Psoas muscle (tissue), 8 donors: ENCODE measurements around the gene CTSF. TPM values are rescaled to one million over a fixed set of nuclear protein-coding genes. Genes with fewer than 3 reads are reported as not detected.
A peak's percentile ranks its signal among the peaks of the same experiment; 100 is the strongest.

Experiments used
- ATAC-seq, 4 donors: fragments of 200-7000 bp; cut with Tn5 transposase; one replicate each; pipeline ENCODE4 v1.9.1; 2020; ENCODE audit warnings: moderate library complexity in 3 of 4, mild to moderate bottlenecking in 2 of 4
- DNase-seq, 2 donors: peaks; one replicate each; pipeline ENCODE4 v3.0.0-alpha.2; 2020
- H3K27ac ChIP-seq: fragments of 200-600 bp; one replicate; pipeline ENCODE4 v1.8.0; 2022
- H3K27me3 ChIP-seq, 3 donors: fragments of 200-600 bp in 1 of 3; one replicate each; pipeline versions ENCODE4 v1.6.1 to v1.8.0; 2013 to 2022; ENCODE audit warnings: low read length in 2 of 3, mild to moderate bottlenecking in 2 of 3, moderate library complexity in 1 of 3; ENCODE audit not compliant: insufficient read depth in 3 of 3
- H3K36me3 ChIP-seq, 2 donors: fragments of 200-600 bp in 1 of 2; one replicate each; pipeline versions ENCODE4 v1.6.1 to v1.8.0; 2013 to 2022; ENCODE audit warnings: low read depth in 1 of 2, mild to moderate bottlenecking in 1 of 2, moderate library complexity in 1 of 2; ENCODE audit not compliant: insufficient read depth in 1 of 2
- H3K4me1 ChIP-seq: fragments of 200-600 bp; one replicate; pipeline ENCODE4 v1.8.0; 2022
- H3K4me3 ChIP-seq: fragments of 200-600 bp; one replicate; pipeline ENCODE4 v1.8.0; 2022; ENCODE audit warnings: mild to moderate bottlenecking
- H3K9me3 ChIP-seq: fragments of 200-600 bp; one replicate; pipeline ENCODE4 v1.8.0; 2022
- whole genome bisulfite sequencing, 3 donors: extraction: QIAGEN DNeasy Blood & Tissue Kit; methylation state at CpG; one replicate each; pipeline versions ENCODE4 v1.1.6 to v1.1.7; 2013; 5-methylcytosine and 5-hydroxymethylcytosine counted together
- intact Hi-C, 2 donors: fragments of 100-400 bp; cut with DNase I; formaldehyde crosslinking; loops; one replicate each; pipeline versions ENCODE4 v1.11.0 to v1.14.2; 2022
- polyA plus RNA-seq, 3 donors: library from polyadenylated mRNA; stranded (reverse); fragments of 200-250 nt; gene quantifications; one replicate each; pipeline ENCODE4 v1.2.3, GENCODE V29; 2013
- total RNA-seq, 4 donors: library from RNA; stranded (reverse); fragmentation: NEBNext Ultra II Directional in 2 of 4; extraction: Animal tissue kit (Norgen Biotek cat#: 25700) in 2 of 4; gene quantifications; one replicate each; pipeline versions ENCODE4 v1.2.1 to v1.2.4, GENCODE V29; 2021 to 2023
- TF ChIP-seq, protein P1 (sequence below): fragments of 200-600 bp; IDR thresholded peaks from one replicate; pipeline ENCODE4 v1.8.0; 2022; ENCODE audit warnings: antibody characterized with exemption
- donor health status: healthy with polysubstance abuse.
- donor health status: DM: no; HTN: no; CAD: no; lungs with moderate emphysema.
- donor health status: Bipolar disorder and iron deficiency.
- donor health status: healthy.
- donor health status: DM: yes; HTN: yes; CAD: no.
- donor health status: DM: no; HTN: no; CAD: no.
- donor health status: DM: no; HTN: no; CAD: no.
- donor health status: DM: yes; HTN: yes; CAD: no.

CTSF gene
- total and polyA plus RNA-seq, 7 donors, result 16.5 to 79.0 (median 31.8) TPM

- ATAC-seq (no peak), DNase-seq (no peak)
- Histone ChIP-seq H3K27me3 (no peaks in the 10 kb centered on the region), H3K4me1 (peaks cover 12% of the 10 kb centered on the region), H3K27ac (no peak overlapping the region), H3K4me3 (no peak overlapping the region), H3K9me3 (no peaks in the 10 kb centered on the region), H3K36me3 (peaks cover 0 to 22% of the 10 kb centered on the region in 2 donors)
- intact Hi-C loops, result no loop called here
- WGBS, 3 donors, result 47 to 53% (median 48%) methylated on average over 5 of the region's 5 CpGs
- TF ChIP-seq, protein P1, sequence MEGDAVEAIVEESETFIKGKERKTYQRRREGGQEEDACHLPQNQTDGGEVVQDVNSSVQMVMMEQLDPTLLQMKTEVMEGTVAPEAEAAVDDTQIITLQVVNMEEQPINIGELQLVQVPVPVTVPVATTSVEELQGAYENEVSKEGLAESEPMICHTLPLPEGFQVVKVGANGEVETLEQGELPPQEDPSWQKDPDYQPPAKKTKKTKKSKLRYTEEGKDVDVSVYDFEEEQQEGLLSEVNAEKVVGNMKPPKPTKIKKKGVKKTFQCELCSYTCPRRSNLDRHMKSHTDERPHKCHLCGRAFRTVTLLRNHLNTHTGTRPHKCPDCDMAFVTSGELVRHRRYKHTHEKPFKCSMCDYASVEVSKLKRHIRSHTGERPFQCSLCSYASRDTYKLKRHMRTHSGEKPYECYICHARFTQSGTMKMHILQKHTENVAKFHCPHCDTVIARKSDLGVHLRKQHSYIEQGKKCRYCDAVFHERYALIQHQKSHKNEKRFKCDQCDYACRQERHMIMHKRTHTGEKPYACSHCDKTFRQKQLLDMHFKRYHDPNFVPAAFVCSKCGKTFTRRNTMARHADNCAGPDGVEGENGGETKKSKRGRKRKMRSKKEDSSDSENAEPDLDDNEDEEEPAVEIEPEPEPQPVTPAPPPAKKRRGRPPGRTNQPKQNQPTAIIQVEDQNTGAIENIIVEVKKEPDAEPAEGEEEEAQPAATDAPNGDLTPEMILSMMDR, result no peak
These were observed 1.9 kb upstream of the CTSF start for GRCh38 chr11:66570079-66570849.

DNA sequence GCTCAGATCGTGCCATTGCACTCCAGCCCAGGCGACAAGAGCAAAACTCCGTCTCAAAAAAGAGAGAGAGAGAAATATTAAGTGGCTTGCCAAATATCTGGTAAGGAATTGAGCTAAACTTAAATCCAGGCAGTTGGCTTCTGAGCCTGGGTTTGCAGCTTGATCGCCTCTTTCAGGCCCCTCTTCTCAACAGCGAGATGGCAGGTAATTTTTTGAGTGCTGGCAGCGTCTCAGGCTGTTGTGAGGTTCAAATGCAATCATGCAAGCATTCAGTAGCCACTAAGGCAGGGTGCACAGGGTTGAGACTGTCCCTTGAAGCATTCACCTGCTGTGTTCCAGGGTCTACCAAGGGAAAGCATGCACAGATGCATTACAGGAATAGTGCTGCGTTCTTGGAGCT is 670 bp upstream of the CTSF start:
- no peaks in the 10 kb centered on the region for H3K9me3 ChIP-seq
- TF ChIP-seq, protein P1, result no peak
- H3K27ac ChIP-seq, result peak overlapping the region; percentile 65
- H3K36me3 ChIP-seq, result peaks cover 0 to 34% of the 10 kb centered on the region in 2 donors
- intact Hi-C loops, result no loop called here
- no peaks in the 10 kb centered on the region for H3K27me3 ChIP-seq
- no peak for DNase-seq
- H3K4me1 ChIP-seq, result peaks cover 12% of the 10 kb centered on the region
- 74 to 88% (median 78%) methylated on average over 7 of the region's 7 CpGs for WGBS, 3 donors
- H3K4me3 ChIP-seq, result no peak overlapping the region
- ATAC-seq, result no peak

- ATAC-seq (peak in 2 of 4 donors; percentile 3 to 4), DNase-seq (no peak)
- TF ChIP-seq, protein P1, result no peak
- intact Hi-C loops, result no loop called here
- H3K4me1 ChIP-seq, result peaks cover 12% of the 10 kb centered on the region
- 44 to 50% (median 47%) methylated on average over 13 to 15 of the region's 15 CpGs for WGBS, 3 donors
- no peaks in the 10 kb centered on the region for H3K27me3 ChIP-seq
- no peaks in the 10 kb centered on the region for H3K9me3 ChIP-seq
- peak overlapping the region; percentile 72 for H3K4me3 ChIP-seq
- H3K27ac ChIP-seq, result peak overlapping the region; percentile 65
- H3K36me3 ChIP-seq, result peaks cover 0 to 47% of the 10 kb centered on the region in 2 donors
These were observed 651 bp downstream of the CTSF start for GRCh38 chr11:66567787-66568123.

- H3K4me1 ChIP-seq, result peaks cover 12% of the 10 kb centered on the region
- no peak for DNase-seq
- no peaks in the 10 kb centered on the region for H3K9me3 ChIP-seq
- H3K4me3 ChIP-seq, result no peak overlapping the region
- TF ChIP-seq, protein P1, result no peak
- H3K27ac ChIP-seq, result no peak overlapping the region
- ATAC-seq, result no peak
- peaks cover 0 to 60% of the 10 kb centered on the region in 2 donors for H3K36me3 ChIP-seq
- H3K27me3 ChIP-seq, result no peaks in the 10 kb centered on the region
- 80 to 92% (median 88%) methylated on average over 8 of the region's 8 CpGs for WGBS, 3 donors
- intact Hi-C loops, result no loop called here
These were observed 2.2 kb downstream of the CTSF start for GRCh38 chr11:66566221-66566620.

DNA sequence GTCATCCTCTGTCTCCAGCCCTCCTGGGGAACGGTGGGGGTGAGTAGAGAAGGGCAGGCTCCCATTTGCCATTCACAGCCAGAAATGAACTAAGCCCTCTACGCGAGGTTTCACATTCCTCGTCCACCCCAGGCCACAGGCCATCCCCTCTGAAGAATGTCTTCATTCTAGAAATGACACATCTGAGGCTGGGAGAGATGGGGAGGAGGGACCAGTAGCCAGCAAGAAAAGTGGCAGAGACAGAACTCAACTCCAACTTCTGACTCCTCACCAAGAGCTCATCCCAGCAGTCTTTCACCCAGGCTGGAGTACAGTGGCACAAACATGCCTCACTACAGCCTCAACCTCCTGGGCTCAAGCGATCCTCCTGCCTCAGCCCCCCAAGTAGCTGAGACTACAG is 3.4 kb downstream of the CTSF start:
- TF ChIP-seq, protein P1, result no peak
- Histone ChIP-seq H3K4me1 (peaks cover 12% of the 10 kb centered on the region), H3K27me3 (no peaks in the 10 kb centered on the region), H3K27ac (no peak overlapping the region), H3K9me3 (no peaks in the 10 kb centered on the region), H3K4me3 (no peak overlapping the region), H3K36me3 (peaks cover 0 to 60% of the 10 kb centered on the region in 2 donors)
- intact Hi-C loops, result no loop called here
- DNase-seq (no peak), ATAC-seq (no peak)
- WGBS, 3 donors, result 61 to 86% (median 67%) methylated on average over 5 of the region's 5 CpGs
